IPS DF 4.7 (cell line): Measurements from ENCODE around the gene C1orf174.

Experiments used
- DNase-seq: peaks from one replicate; pipeline ENCODE4 v3.0.0-alpha.2; 2013; ENCODE audit warnings: low spot score; ENCODE audit errors: extremely low read depth

Gene C1orf174

DNA sequence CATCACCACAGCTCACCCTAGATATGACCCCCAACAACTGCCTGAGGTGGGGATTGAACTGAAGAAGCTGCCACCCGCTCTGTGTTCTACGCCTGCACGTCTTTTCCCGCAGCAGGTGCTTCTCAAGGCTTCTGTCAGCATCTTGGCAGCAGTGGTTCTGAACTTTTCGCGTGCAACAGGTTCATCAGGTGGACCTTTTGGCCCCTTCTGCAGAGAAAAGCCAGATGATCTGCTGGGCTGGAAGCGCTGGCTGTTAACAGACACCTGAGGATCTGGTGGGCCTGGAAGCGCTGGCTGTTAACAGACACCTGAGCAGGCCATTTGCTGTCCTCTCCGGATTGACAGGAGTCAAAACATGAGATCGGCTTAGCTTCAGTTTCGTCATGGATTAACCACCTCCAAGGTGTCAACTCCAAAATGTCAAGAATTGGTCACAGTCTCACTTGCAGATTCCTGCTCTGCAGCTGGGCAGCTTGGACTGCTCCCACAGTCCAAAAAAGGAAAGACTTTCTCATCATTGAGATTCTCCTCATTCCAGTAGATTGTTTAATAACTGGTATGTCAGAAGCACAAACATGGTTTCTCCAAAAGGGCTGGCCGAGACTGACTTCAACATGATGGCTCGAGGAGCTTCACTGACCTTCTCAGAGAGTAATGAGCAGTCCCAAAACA is 4.7 kb downstream of the C1orf174 start:
- DNase-seq = no peak

GRCh38 chr1:3894626-3895278 is 5.3 kb downstream of the C1orf174 start:
- no peak for DNase-seq

DNA sequence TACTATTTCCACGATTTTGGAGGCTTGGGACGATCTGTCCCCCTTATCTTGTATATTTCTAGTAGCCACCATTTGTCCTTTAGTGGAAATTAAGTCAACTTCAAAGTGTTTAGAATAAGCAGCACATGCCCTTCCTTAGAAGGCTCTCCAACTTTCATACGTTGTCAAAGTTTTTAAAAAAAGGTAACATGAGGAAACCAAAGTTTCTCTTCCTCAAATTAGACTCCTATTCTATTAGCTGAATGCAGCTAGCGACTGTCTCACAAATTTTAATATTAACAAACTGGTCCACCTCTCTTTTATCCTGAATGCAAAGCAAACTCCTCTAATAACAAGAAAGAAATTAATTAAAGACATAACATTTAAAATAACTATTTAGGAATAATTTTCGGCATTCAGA is 6.9 kb downstream of the C1orf174 start:
- no peak for DNase-seq

GRCh38 chr1:3892748-3893147 is 7.3 kb downstream of the C1orf174 start:
- no peak for DNase-seq

DNA sequence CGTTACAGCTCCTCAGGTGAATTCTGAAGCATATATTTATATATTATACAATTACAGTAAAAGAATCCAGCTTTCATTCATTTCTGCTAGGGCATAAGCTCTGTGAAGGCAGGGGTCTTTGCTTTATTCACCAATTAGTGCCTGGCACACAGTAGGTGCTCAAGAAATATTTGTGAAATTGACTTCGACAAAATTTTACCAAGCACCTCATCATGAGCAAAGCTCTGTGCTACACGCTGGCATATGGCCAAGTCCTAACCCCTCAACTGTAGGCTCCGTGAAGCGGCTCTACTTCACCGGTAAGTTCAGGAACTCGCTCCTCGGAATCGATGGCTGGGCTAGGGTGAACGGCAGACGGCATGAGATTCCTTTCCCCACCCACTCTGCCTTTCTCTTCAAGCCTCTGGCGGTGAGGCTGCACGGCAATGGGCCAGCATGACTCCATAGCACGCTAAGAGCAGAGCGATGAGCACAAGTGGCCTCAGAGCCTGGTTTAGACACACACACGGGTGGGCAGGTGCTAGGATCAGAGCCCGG is 8.7 kb downstream of the C1orf174 start:
- no peak for DNase-seq

- DNase-seq = no peak
These were observed 9.4 kb downstream of the C1orf174 start for GRCh38 chr1:3890389-3891328.

- DNase-seq = no peak
These were observed 10.1 kb downstream of the C1orf174 start for GRCh38 chr1:3889936-3890335.

DNA sequence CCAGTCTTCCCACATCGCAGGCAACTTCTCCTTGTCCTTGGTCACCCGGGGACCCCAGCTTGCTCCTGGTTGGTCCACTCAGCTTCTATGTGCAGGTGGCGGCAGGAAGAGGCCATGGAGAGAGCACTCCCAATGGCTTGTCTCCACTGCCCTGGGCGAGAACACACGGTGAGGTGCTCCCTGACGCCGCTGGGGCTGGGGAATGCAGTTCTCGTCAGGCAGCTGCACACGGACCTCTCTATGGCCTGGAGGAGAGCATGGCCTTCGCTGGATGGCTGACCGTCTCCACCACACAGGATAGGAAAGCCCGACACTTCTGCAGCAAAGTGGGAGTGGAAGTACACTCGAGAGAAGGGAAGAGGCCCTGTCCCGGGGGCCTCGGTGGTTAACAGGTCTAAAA is 11.8 kb downstream of the C1orf174 start:
- DNase-seq = no peak

GRCh38 chr1:3886691-3887090 is 13.4 kb downstream of the C1orf174 start:
- no peak for DNase-seq

GRCh38 chr1:3886106-3886670 is 13.9 kb downstream of the C1orf174 start:
- no peak for DNase-seq

- no peak for DNase-seq
These were observed 14.5 kb downstream of the C1orf174 start for GRCh38 chr1:3885611-3886010.

DNA sequence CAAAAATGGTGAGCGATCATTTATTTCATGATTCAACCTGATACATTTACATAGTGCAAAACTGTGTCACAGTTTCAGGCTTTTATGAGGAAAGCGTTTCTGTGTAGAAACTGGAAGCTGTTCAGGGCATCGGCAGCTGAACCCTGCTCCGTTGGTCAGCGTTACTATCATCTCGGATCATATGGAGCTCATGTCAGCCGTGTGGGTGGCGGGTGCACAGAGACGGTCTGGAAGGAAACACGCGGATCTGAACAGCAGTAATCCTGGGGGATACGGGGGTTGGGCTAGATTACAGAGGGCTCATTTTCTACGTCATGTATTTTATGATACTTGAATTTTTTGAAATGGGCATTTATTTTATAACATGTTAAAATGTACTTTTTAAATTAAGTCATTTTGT is 15.1 kb downstream of the C1orf174 start:
- DNase-seq = no peak

GRCh38 chr1:3883194-3883925 is 16.7 kb downstream of the C1orf174 start:
- no peak for DNase-seq

- no peak for DNase-seq
These were observed 18.9 kb downstream of the C1orf174 start for GRCh38 chr1:3881193-3881480.

DNA sequence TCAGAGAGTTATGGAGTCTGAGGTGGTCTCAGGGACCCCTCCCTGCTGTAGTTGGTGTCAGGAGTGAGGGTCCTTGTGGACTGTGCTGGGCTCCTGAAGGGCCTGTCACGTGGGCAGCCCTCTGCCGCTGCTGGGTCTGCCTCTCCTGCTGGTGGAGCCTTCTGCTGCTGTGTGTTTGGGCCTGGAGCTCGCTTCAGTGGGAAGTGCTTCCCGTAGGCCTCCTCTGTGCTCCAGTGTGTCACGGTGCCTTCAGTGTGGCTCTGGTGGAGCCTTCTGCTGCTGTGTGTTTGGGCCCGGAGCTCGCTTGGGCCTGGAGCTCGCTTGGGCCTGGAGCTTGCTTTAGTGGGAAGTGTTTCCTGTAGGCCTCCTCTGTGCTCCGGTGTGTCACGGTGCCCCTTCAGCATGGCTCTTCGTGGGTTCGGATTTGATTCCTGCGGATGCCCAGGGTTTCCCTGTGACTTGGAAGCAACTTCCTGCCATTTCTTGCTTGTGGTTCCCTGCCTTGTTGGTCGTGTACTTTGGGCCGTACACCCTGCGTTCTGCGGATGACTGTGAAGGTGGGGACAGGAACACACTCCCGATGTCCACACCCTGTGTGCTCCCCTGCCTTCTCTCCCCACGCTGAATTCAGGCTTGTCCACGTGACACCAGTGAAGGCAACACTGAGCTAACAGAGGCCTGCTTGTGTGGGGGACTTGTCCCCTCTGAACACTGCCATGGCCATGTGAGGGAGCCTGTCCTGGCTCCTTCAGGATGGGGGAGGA is 19.5 kb downstream of the C1orf174 start:
- DNase-seq = no peak

GRCh38 chr1:3879787-3880428 is 20.2 kb downstream of the C1orf174 start:
- DNase-seq = no peak

DNA sequence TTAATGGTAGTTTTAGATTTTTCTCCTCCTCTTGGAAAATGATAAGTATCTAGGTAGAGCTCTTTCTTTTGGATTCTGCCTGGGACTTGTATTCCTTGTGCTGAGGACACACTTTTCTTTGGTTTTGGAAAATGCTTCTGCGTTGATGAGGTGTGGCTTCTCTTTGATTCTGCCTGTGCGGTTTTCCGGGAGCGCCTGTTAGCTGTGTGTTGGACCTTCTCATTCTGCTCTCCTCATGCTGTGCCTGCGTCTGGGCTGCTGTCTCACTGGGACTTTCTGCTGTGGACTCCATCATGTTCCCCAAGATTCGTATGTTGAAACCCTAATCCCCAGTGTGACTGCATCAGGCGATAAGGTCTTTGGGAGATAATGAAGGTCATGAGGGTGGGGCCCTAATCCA is 21.0 kb downstream of the C1orf174 start:
- no peak for DNase-seq

- DNase-seq = no peak
These were observed 23.4 kb downstream of the C1orf174 start for GRCh38 chr1:3876716-3877115.

- DNase-seq = no peak
These were observed 25.3 kb downstream of the C1orf174 start for GRCh38 chr1:3874736-3875135.

DNA sequence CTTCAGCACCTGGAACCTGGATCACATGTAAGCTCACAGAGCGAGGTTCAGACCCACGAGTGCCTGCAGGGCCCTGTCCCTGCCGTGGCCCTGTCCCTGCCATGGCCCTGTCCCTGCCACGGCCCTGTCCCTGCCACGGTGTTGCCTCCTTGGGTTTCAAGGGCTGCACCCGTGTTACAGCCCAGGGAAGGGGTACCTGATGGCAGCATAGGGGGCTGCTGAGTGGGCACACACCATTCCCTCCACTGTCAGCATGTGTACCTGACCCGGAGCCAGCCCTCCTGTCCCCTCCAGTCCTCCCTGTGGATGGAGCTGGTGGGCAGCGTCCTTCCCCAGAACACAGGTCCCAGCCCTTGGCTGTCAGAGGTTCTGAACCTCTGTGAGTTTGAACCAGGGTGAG is 27.5 kb downstream of the C1orf174 start:
- no peak for DNase-seq
